Thyroid gland (tissue), 4 donors: ENCODE results near the gene MGME1. TPM values are rescaled to one million over a fixed set of nuclear protein-coding genes. Genes with fewer than 3 reads are reported as not detected.

Source experiments
- DNase-seq, 2 donors: peaks; one replicate each; pipeline ENCODE4 v3.0.0-alpha.2; 2019
- H3K27ac ChIP-seq, 3 donors: fragments of 200-600 bp; sonication (generic); 1 replicate in 2 of 3; 2 replicates in 1 of 3; pipeline ENCODE4 v1.5.1; 2016 to 2019; ENCODE audit warnings: mild to moderate bottlenecking in 1 of 3, moderate library complexity in 1 of 3
- H3K27me3 ChIP-seq: fragments of 200-600 bp; sonication (generic); one replicate; pipeline ENCODE4 v1.5.1; 2019
- H3K36me3 ChIP-seq, 2 donors: fragments of 200-600 bp; sonication (generic); one replicate each; pipeline ENCODE4 v1.5.1; 2016 to 2019
- H3K4me1 ChIP-seq, 2 donors: fragments of 200-600 bp; sonication (generic); one replicate each; pipeline ENCODE4 v1.5.1; 2017 to 2019
- H3K4me3 ChIP-seq, 3 donors: fragments of 200-600 bp; sonication (generic); replicated peaks in 1 of 3; 1 replicate in 2 of 3; 2 replicates in 1 of 3; pipeline ENCODE4 v1.5.1; 2016; ENCODE audit warnings: mild to moderate bottlenecking in 1 of 3
- H3K9me3 ChIP-seq: fragments of 200-600 bp; sonication (generic); one replicate; pipeline ENCODE4 v1.5.1; 2017
- POLR2A ChIP-seq, 2 donors: fragments of 450-650 bp; IDR thresholded peaks; one replicate each; pipeline ENCODE4 v1.6.1; 2017; ENCODE audit warnings: antibody characterized with exemption in 2 of 2, mild to moderate bottlenecking in 2 of 2, moderate library complexity in 1 of 2
- WGBS, 2 donors: methylation state at CpG; one replicate each; pipeline ENCODE4 v1.1.5; 2017; 5-methylcytosine and 5-hydroxymethylcytosine counted together
- intact Hi-C: fragments of 100-400 bp; cut with DNase I; formaldehyde crosslinking; loops from one replicate; pipeline ENCODE4 v1.15.1; 2023
- total RNA-seq, 4 donors: library from RNA; depleted of rRNA; stranded (reverse); fragments of >200 nt; gene quantifications; one replicate each; pipeline ENCODE4 v1.2.3, GENCODE V29; 2016
- TF ChIP-seq, protein P1 (sequence below), 6 experiments: fragments of 200-600 bp in 3 of 6; fragments of 450-650 bp in 3 of 6; sonication (generic) in 3 of 6; IDR thresholded peaks; one replicate each; pipeline ENCODE4 v1.5.1; 2016 to 2019; ENCODE audit warnings: antibody characterized with exemption in 6 of 6, mild to moderate bottlenecking in 2 of 6, inconsistent platforms in 1 of 6, moderate library complexity in 1 of 6

The MGME1 gene
- total RNA-seq, 4 donors from 2014 or later: 14.6 to 24.2 (median 16.8) TPM

- Histone ChIP-seq H3K27ac (no peak overlapping the region), H3K36me3 (peaks cover 30 to 33% of the 10 kb centered on the region in 2 donors), H3K4me3 (no peak overlapping the region), H3K9me3 (no peaks in the 10 kb centered on the region), H3K4me1 (peaks cover 12 to 35% of the 10 kb centered on the region in 2 donors), H3K27me3 (no peaks in the 10 kb centered on the region)
- intact Hi-C loops: no loop called here
- WGBS, 2 donors: 39 to 53% methylated on average over 5 to 6 of the region's 6 CpGs
- DNase-seq: peak; percentile 73 to 74
- no peak for TF ChIP-seq POLR2A (IDR thresholded peaks at IDR 0.05)
- TF ChIP-seq, protein P1, sequence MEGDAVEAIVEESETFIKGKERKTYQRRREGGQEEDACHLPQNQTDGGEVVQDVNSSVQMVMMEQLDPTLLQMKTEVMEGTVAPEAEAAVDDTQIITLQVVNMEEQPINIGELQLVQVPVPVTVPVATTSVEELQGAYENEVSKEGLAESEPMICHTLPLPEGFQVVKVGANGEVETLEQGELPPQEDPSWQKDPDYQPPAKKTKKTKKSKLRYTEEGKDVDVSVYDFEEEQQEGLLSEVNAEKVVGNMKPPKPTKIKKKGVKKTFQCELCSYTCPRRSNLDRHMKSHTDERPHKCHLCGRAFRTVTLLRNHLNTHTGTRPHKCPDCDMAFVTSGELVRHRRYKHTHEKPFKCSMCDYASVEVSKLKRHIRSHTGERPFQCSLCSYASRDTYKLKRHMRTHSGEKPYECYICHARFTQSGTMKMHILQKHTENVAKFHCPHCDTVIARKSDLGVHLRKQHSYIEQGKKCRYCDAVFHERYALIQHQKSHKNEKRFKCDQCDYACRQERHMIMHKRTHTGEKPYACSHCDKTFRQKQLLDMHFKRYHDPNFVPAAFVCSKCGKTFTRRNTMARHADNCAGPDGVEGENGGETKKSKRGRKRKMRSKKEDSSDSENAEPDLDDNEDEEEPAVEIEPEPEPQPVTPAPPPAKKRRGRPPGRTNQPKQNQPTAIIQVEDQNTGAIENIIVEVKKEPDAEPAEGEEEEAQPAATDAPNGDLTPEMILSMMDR (IDR thresholded peaks at IDR 0.05): no peak
Measured at GRCh38 chr20:17940224-17940971, 28.4 kb upstream of the MGME1 start.

- peaks cover 38 to 41% of the 10 kb centered on the region in 2 donors for H3K36me3 ChIP-seq
Measured at GRCh38 chr20:17941087-17941825, 27.6 kb upstream of the MGME1 start.

GRCh38 chr20:17941826-17942196, 27.0 kb upstream of the MGME1 start:
- no peak for TF ChIP-seq POLR2A (IDR thresholded peaks at IDR 0.05)
- TF ChIP-seq, protein P1 (IDR thresholded peaks at IDR 0.05): no peak
- DNase-seq: no peak
- Histone ChIP-seq H3K4me1 (peaks cover 7 to 27% of the 10 kb centered on the region in 2 donors), H3K36me3 (peaks cover 43 to 47% of the 10 kb centered on the region in 2 donors), H3K27me3 (no peaks in the 10 kb centered on the region), H3K9me3 (no peaks in the 10 kb centered on the region), H3K4me3 (no peak overlapping the region), H3K27ac (no peak overlapping the region)
- intact Hi-C loops: no loop called here
- 82 to 84% methylated on average over 3 of the region's 3 CpGs for WGBS, 2 donors

More at GRCh38 chr20:17941087-17941825, 27.6 kb upstream of the MGME1 start:
- Histone ChIP-seq H3K27ac (no peak overlapping the region), H3K4me1 (peaks cover 12 to 33% of the 10 kb centered on the region in 2 donors), H3K9me3 (no peaks in the 10 kb centered on the region), H3K27me3 (no peaks in the 10 kb centered on the region), H3K4me3 (no peak overlapping the region)
- DNase-seq: no peak
- TF ChIP-seq, protein P1 (IDR thresholded peaks at IDR 0.05): no peak
- TF ChIP-seq POLR2A (IDR thresholded peaks at IDR 0.05): no peak
- WGBS, 2 donors: 92 to 96% methylated on average over 10 of the region's 10 CpGs
- intact Hi-C loops: no loop called here

DNA sequence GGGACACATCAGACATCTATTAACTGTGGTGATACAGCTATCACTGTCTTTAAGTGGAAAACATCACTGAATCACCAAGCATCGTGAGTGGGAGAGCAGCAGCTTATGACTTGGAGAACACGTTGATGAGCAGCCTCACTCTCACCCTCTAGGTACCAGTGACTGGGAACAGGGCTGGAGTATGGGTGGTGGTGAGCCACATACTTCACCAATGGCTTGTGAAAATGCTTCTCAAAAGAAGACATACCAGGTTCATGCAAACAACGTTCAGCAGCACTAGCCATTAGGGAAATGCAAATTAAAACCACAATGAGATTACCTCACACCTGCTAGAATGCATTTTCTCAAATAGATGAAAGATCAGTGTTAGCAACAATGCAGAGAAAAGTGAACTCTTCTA, 25.5 kb upstream of the MGME1 start:
- 64 to 65% methylated on average over 3 of the region's 3 CpGs for WGBS, 2 donors
- no peaks in the 10 kb centered on the region for H3K9me3 ChIP-seq
- intact Hi-C loops: no loop called here
- TF ChIP-seq, protein P1 (IDR thresholded peaks at IDR 0.05): no peak
- TF ChIP-seq POLR2A (IDR thresholded peaks at IDR 0.05): no peak
- peaks cover 0 to 17% of the 10 kb centered on the region in 2 donors for H3K4me1 ChIP-seq
- H3K27ac ChIP-seq: no peak overlapping the region
- H3K27me3 ChIP-seq: no peaks in the 10 kb centered on the region
- no peak overlapping the region for H3K4me3 ChIP-seq
- H3K36me3 ChIP-seq: peaks cover 59 to 61% of the 10 kb centered on the region in 2 donors
- no peak for DNase-seq
